Measurements from ENCODE around the gene TRPM8.

DNA sequence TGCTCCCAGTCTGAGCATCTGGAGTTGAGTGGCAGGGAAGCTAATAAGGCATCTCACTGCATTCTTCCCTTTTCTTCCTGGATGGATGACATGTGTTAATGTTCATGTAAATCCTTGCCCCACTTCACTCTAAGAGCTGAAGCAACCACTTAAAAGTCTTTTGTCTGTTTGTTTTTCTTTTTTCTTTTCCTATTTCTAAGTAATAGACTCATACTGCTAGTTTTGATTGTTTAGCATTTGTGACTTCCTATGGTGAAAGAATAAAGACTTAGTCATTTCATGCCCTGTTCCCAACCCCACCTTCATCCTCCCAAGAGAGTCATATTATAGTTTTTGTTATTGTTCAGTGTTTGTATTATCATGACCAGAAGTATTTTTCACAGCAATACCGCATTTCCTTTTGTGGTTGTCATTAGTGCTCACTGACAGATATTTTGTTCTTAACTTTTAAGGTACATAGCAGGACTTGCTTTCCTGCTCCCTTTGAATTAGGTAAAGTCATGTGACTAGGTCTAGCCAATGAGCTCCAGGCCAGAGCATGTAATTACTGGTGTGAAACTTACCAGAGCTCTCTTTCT lies 115.2 kb downstream of the TRPM8 start:
- TF ChIP-seq GATA3 (IDR thresholded peaks at IDR 0.05; ENCODE audit: low read depth, low read length) (no peak), GATA2 (IDR thresholded peaks at IDR 0.05; ENCODE audit: low read depth, low read length) (no peak)
